Gastrocnemius medialis (tissue), 4 donors: Measurements from ENCODE around the gene COL21A1.

Experiments
- POLR2A ChIP-seq, 2 donors: fragments of 450-650 bp; IDR thresholded peaks; one replicate each; pipeline ENCODE4 v1.6.1; 2017; ENCODE audit warnings: antibody characterized with exemption in 2 of 2, mild to moderate bottlenecking in 2 of 2, moderate library complexity in 2 of 2
- TF ChIP-seq, protein P1 (sequence below), 5 experiments: fragments of 450-650 bp in 3 of 5; fragments of 200-600 bp in 2 of 5; sonication (generic) in 2 of 5; IDR thresholded peaks in 4 of 5; conservative IDR thresholded peaks in 1 of 5; 1 replicate in 4 of 5; 2 replicates in 1 of 5; pipeline ENCODE4 v1.5.1; 2016 to 2019; ENCODE audit warnings: antibody characterized with exemption in 5 of 5, mild to moderate bottlenecking in 3 of 5, moderate library complexity in 3 of 5

DNA sequence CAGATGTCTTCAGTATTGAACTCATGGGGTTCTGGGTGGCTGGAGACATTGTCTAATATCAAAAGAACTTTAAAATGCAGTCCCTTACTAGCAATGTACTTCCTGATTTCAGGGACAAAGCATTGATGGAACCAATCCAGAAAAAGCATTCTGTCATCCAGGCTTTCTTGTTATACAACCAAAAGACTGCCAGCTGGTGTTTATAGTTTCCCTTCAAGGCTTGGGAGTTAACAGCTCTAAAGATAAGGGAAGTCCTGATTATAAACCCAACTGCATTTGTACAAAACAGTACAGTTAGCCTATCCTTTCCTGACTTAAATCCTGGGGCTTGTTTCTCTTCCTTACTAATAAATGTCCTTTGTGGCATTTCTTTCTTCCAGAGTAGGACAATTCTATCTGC, 160.0 kb downstream of the COL21A1 start:
- TF ChIP-seq, protein P1, sequence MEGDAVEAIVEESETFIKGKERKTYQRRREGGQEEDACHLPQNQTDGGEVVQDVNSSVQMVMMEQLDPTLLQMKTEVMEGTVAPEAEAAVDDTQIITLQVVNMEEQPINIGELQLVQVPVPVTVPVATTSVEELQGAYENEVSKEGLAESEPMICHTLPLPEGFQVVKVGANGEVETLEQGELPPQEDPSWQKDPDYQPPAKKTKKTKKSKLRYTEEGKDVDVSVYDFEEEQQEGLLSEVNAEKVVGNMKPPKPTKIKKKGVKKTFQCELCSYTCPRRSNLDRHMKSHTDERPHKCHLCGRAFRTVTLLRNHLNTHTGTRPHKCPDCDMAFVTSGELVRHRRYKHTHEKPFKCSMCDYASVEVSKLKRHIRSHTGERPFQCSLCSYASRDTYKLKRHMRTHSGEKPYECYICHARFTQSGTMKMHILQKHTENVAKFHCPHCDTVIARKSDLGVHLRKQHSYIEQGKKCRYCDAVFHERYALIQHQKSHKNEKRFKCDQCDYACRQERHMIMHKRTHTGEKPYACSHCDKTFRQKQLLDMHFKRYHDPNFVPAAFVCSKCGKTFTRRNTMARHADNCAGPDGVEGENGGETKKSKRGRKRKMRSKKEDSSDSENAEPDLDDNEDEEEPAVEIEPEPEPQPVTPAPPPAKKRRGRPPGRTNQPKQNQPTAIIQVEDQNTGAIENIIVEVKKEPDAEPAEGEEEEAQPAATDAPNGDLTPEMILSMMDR (IDR thresholded peaks at IDR 0.05 in 4 of 5, conservative IDR thresholded peaks at IDR 0.05 in 1 of 5): no peak
- no peak for TF ChIP-seq POLR2A (IDR thresholded peaks at IDR 0.05)
